Mesodermal cell (in vitro differentiated cells): Measurements from ENCODE around the gene IGSF11.
A peak's percentile ranks its signal among the peaks of the same experiment; 100 is the strongest.

ENCODE experiments used
- H3K27ac ChIP-seq: 2 replicates; pipeline ENCODE4 v1.7.0; 2013; ENCODE audit warnings: mild to moderate bottlenecking, low read depth, low read length, moderate library complexity; ENCODE audit not compliant: severe bottlenecking
- H3K36me3 ChIP-seq: 2 replicates; pipeline ENCODE4 v1.7.1; 2013; ENCODE audit warnings: mild to moderate bottlenecking, low read length, moderate library complexity; ENCODE audit not compliant: control insufficient read depth, insufficient read depth
- H3K4me1 ChIP-seq: one replicate; pipeline ENCODE4 v1.7.1; 2013; ENCODE audit warnings: mild to moderate bottlenecking, low read length; ENCODE audit not compliant: insufficient read depth, control insufficient read depth, poor library complexity, severe bottlenecking
- H3K4me3 ChIP-seq: 2 replicates; pipeline ENCODE4 v1.7.0; 2013; ENCODE audit warnings: low read length, control low read depth, mild to moderate bottlenecking; ENCODE audit not compliant: insufficient read depth, poor library complexity, severe bottlenecking; ENCODE audit errors: extremely low read depth
- H3K9me3 ChIP-seq: 2 replicates; pipeline ENCODE4 v1.7.1; 2013; ENCODE audit warnings: mild to moderate bottlenecking, low read length, moderate library complexity; ENCODE audit not compliant: control insufficient read depth
- WGBS, 2 experiments: methylation state at CpG; one replicate each; pipeline ENCODE4 v1.1.5; 2013; ENCODE audit warnings: missing lambda C conversion rate in 2 of 2; ENCODE audit not compliant: insufficient coverage in 2 of 2; 5-methylcytosine and 5-hydroxymethylcytosine counted together

IGSF11 gene

DNA sequence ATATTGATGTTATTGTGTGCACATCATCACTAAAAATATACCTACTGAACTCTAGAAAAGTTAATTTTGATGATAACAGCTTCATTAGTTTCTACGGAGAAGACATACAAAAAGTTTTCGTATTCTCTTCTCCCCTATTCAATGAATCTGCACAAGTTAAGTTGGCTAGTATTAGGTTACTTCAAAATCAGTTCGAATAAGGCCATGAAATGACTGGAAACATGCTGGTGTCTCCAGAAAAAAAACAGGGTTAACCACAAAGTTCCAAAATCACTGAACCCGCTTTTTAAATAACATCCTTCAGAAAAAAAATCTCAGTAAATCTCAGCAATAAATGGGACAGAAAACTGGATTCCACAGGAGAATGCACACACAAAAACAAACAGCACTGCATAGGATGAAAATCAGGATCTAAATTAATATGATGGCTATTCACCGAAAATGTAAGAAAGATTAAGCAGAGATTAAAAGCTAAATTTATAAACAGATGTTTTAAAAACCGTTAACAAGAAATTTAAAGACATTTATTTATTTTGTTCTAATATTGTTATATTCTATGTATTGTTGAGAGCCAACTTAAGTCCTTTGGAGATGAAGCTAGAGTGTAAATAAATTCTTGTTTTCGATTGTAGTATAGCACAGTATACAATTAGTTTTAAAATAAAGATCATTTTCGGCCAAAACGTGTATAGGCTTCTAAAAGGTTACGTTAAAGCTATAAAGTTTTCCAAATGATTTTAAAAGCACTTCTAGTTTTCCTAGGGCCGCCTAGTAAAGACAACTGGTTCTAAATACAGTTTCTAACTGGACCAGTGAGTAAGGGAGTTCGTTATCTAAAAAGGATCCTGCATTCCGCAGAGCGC lies 1.0 kb downstream of the IGSF11 start:
- Histone ChIP-seq H3K4me1 (no peaks in the 10 kb centered on the region), H3K27ac (no peak overlapping the region), H3K4me3 (peak overlapping the region; percentile 48), H3K36me3 (no peaks in the 10 kb centered on the region), H3K9me3 (no peaks in the 10 kb centered on the region)
- WGBS, 2 experiments, result 0 to 31% methylated on average over 3 to 8 of the region's 14 CpGs

DNA sequence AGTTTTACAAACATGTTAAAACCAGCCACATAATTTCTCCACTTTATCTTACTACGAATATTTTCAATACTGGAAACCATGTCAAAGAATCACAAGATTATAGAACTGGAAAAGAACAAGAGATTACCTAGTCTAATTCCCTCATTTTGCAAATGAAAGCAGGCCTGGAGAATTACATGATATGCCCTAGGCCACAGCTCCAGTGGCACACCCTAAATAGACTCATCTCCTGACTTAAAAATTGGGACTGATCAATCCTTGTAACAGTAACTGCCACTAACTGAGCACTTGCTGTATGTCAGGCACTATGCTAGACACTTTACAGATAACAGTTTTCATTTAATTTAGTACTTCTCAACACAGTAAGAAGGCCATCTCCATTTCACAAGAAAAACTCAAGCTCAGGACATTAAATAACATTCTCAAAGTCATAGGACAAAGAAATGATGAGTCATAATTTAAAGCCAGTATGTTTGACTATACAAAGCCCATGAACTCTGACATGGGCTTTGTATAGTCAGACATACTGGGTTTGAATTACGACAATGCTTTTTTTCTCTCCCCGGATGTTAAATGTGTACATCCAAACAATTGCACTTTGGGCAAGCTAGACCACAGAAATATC lies 9.4 kb downstream of the IGSF11 start:
- Histone ChIP-seq H3K4me1 (no peaks in the 10 kb centered on the region), H3K9me3 (no peaks in the 10 kb centered on the region), H3K4me3 (no peak overlapping the region), H3K27ac (no peak overlapping the region), H3K36me3 (no peaks in the 10 kb centered on the region)
- 100% methylated on average over 1 of the region's 3 CpGs; no CpG with 5 or more reads in 1 of the 2 experiments for WGBS, 2 experiments

DNA sequence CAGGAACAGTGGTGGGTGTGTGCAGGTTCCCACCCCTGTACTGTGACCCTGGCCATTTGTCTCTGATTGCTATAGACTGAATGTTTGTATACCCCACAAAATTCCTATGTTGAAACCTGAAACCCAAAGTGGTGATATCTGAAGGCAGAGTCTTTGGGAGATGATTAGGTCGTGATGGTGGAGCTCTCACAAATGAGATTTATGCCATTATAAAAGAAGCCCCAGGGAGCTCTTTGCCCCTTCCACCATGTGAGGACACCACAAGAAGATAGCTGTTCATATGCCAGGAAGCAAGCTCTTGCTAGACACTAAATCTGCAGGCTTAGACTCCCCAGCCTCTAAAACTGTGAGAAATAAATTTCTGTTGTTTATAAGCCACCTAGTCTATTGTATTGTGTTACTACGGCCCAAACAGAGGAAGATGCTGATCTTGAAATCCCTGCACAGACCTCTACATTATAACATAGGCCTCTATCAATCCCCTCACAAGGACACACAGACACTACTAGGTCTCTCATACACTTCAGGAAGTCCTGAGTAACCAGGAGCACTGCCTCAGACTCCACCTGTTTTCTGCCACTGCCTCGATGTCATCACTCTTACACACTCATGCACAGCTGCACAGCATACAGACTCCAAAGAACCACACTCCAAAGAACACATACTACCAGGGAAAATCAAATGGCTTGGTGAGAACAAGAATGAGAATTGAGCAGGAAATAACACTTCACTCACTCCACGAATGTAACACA lies 14.7 kb downstream of the IGSF11 start:
- H3K27ac ChIP-seq, result no peak overlapping the region
- WGBS, 2 experiments, result 0 to 50% methylated on average over 1 to 2 of the region's 4 CpGs
- no peak overlapping the region for H3K4me3 ChIP-seq
- H3K36me3 ChIP-seq, result no peaks in the 10 kb centered on the region
- no peaks in the 10 kb centered on the region for H3K9me3 ChIP-seq
- no peaks in the 10 kb centered on the region for H3K4me1 ChIP-seq

DNA sequence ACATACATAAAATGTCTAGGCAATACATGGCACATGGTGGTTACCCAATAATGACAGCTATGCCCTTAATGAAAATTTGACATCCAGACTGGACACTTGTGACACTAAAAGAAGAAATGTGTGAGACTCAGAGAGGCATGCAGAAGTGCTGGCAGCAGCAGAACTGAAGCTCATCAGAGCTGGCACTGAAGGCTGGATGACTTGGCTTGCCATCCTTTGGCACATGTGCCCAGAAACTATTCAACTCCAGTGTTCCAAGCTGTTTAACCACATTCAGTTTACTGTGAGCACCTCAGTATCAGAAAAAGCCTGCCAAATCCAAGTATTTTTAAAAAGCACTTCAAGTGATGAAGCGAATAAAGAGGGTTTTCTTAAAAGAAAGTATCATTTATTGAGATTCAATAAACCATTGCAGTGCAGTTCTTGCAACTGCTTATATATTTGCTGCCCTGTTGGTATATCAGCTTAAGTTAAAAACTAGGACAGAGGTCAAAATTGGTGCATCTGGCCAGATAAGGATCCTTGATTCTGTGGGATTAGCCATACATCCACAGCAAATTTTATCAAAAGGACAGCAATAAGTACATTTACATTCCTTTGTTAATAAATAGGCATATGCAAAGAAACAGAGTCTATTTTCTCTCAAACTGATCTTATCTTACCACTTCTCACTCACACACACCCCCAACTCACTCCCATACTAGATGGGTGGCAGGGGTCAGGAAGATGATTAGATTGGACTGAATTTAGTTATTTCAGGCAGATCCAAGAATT lies 15.8 kb downstream of the IGSF11 start:
- H3K27ac ChIP-seq, result no peak overlapping the region
- no peak overlapping the region for H3K4me3 ChIP-seq
- no peaks in the 10 kb centered on the region for H3K9me3 ChIP-seq
- no CpG with 5 or more reads among the region's 1 CpG for WGBS, 2 experiments
- H3K4me1 ChIP-seq, result no peaks in the 10 kb centered on the region
- no peaks in the 10 kb centered on the region for H3K36me3 ChIP-seq

DNA sequence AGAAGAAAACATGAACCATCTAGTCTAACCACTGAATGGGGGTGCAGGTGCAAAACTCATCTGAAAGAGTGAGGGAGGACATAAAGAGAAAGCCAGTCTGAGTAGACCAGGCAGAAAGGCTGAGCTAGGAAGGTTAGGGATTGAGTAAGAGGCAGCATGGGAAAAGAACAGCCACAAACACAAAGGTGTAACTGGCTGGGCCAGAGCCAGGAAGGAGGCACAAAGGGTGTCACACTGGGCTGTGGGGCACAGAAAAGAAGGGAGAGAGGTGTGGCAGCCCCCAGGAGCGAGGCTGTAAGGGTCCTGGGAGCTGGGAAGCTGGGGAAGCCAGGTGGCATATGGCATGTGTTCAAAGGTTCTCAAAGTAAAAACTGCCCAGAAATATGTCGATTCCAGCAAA lies 18.7 kb downstream of the IGSF11 start:
- no peaks in the 10 kb centered on the region for H3K9me3 ChIP-seq
- no peak overlapping the region for H3K4me3 ChIP-seq
- H3K36me3 ChIP-seq, result no peaks in the 10 kb centered on the region
- no peaks in the 10 kb centered on the region for H3K4me1 ChIP-seq
- WGBS, 2 experiments, result 80 to 100% methylated on average over 1 of the region's 2 CpGs
- H3K27ac ChIP-seq, result no peak overlapping the region

DNA sequence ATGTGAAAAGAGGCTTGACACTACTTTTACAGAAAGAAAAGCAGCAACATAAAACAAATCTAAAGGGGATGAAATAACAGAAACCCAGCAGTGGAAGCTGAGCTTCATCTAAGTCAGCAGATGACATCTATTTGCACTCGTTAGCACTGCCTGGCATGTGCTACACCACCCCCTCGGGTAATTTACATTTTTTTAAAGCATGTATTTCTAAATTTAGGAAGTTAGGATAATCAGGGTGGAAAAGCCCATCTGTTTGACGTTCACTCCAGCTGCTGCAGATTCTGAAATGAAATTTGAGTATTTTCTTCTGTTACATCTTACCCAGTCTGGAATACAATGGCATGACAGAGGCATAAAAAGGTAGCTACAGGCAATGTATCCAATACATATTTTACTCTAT lies 20.7 kb downstream of the IGSF11 start:
- H3K27ac ChIP-seq, result no peak overlapping the region
- no peaks in the 10 kb centered on the region for H3K9me3 ChIP-seq
- no peaks in the 10 kb centered on the region for H3K36me3 ChIP-seq
- H3K4me1 ChIP-seq, result no peaks in the 10 kb centered on the region
- no peak overlapping the region for H3K4me3 ChIP-seq
- WGBS, 2 experiments, result 80% methylated on average over 1 of the region's 3 CpGs; no CpG with 5 or more reads in 1 of the 2 experiments

DNA sequence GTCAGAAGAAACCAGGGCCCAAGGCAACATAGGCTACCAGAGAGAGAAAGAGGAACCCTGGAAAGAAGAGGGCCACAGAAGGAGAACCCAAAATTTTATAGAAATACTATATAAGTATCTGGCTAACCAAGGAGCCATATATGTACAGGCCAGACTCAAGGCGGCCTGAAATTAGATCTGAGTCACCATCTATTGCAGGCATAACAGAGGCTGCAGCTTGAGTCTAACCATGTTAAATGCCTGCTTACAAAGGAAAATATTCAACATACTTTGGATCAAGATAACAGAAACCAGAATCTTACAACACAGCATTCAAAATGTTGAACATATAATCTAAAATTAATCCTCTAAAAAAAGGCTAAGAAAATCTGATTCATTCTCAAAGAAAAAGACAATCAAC lies 23.1 kb downstream of the IGSF11 start:
- Histone ChIP-seq H3K4me1 (no peaks in the 10 kb centered on the region), H3K27ac (no peak overlapping the region), H3K36me3 (no peaks in the 10 kb centered on the region), H3K9me3 (peaks cover 6% of the 10 kb centered on the region), H3K4me3 (no peak overlapping the region)
- 100% methylated on average over 1 of the region's 1 CpG; no CpG with 5 or more reads in 1 of the 2 experiments for WGBS, 2 experiments

DNA sequence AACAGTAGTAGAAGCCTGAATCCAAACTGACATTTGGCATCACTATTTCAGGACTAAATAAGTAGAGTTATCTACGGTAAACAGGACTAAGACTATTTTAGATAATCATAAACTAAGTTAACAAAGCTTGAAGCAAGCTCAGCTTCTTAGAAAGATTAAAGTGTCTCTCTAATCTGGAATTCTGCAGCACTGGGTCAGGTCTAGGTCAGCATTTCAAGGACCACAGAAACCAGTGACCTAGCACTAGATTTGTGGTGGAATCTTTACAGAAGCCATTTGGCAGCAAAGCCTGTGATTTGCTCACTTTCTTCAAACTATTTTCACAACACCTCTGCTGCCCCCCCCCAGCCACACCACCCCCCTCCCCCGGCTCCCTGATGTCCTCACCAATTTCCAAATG lies 37.5 kb downstream of the IGSF11 start:
- Histone ChIP-seq H3K4me3 (no peak overlapping the region), H3K27ac (no peak overlapping the region), H3K4me1 (no peaks in the 10 kb centered on the region), H3K9me3 (no peaks in the 10 kb centered on the region), H3K36me3 (no peaks in the 10 kb centered on the region)
- no CpG with 5 or more reads among the region's 2 CpGs for WGBS, 2 experiments

DNA sequence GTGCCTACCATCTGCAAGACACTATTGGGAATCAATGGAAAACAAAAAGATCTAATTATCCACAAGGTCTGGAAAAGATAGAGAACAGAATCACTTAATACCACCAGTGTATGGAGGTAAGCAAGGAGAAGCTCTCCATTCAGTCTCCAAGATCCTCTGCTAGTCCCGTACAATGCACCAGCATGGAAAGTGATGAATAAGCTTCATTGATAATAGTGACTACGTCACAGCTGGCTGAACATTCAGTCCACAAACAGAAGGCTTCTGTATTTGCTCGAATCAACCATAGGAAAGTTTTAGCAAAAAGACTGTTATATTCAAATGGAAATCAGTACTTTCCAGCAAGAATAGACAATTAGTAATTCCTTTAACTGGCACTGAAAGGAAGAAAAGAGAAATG lies 42.9 kb downstream of the IGSF11 start:
- no peaks in the 10 kb centered on the region for H3K9me3 ChIP-seq
- no peak overlapping the region for H3K4me3 ChIP-seq
- 73% methylated on average over 2 of the region's 3 CpGs; no CpG with 5 or more reads in 1 of the 2 experiments for WGBS, 2 experiments
- H3K36me3 ChIP-seq, result no peaks in the 10 kb centered on the region
- H3K27ac ChIP-seq, result no peak overlapping the region
- peaks cover 3% of the 10 kb centered on the region for H3K4me1 ChIP-seq

DNA sequence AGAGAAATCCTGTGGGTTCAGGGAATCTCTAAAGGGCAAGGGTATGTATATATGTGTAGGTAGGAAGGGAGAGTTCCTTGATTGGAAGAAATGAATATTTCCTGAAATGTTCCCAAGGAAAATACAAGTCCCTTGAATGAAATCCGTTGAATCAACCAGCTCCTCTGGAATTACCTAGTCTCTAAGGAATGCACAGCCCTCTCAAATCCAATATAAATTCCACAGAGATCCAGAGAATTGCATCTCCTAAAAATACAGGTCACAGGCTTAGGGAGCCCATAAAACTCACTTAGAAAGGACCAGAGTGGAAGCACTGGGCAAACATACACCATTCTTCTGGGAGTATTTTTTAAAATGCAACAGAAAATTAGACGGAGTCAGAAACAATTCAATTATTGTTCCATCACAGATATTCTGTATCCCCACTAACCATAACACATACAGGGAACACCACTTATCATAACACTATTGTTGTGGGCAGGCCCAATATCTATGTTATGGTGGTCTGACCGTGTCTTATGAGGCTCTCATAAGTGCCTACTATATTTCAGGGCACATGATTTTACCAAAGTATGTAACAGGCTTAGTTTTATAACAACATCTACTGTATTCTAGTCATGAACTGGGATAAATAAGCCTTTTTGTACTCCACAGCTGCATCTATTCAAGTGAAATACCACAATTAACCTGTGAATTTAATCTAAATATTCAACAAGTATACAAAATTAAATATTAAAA lies 43.7 kb downstream of the IGSF11 start:
- Histone ChIP-seq H3K9me3 (no peaks in the 10 kb centered on the region), H3K36me3 (no peaks in the 10 kb centered on the region), H3K4me1 (peaks cover 3% of the 10 kb centered on the region), H3K27ac (no peak overlapping the region), H3K4me3 (no peak overlapping the region)
- 75 to 88% methylated on average over 1 to 2 of the region's 3 CpGs for WGBS, 2 experiments
